Mesothelial cell of epicardium (in vitro differentiated cells): ENCODE measurements around the gene NOX3. TPM values are rescaled to one million over a fixed set of nuclear protein-coding genes. Genes with fewer than 3 reads are reported as not detected.

Experiments used
- DNase-seq, 2 experiments: peaks; one replicate each; pipeline ENCODE4 v3.0.0; 2021; ENCODE audit warnings: low spot score in 2 of 2; ENCODE audit not compliant: unreplicated experiment in 2 of 2
- H3K27ac Mint-ChIP-seq: 2 replicates; pipeline ENCODE4 v1.8.0; 2021; ENCODE audit warnings: mixed read lengths
- H3K27me3 Mint-ChIP-seq: 2 replicates; pipeline ENCODE4 v1.8.0; 2021; ENCODE audit warnings: low read depth, mixed read lengths
- H3K36me3 Mint-ChIP-seq: 2 replicates; pipeline ENCODE4 v1.8.0; 2021; ENCODE audit warnings: mixed read lengths
- H3K4me1 Mint-ChIP-seq: 2 replicates; pipeline ENCODE4 v1.8.0; 2021; ENCODE audit warnings: mixed read lengths
- H3K4me3 Mint-ChIP-seq: 2 replicates; pipeline ENCODE4 v1.8.0; 2021; ENCODE audit warnings: mild to moderate bottlenecking, moderate library complexity, mixed read lengths
- H3K9me3 Mint-ChIP-seq: 2 replicates; pipeline ENCODE4 v1.8.0; 2021; ENCODE audit warnings: mixed read lengths
- CTCF ChIP-seq: fragments of 200-600 bp; sonication (generic); IDR thresholded peaks from one replicate; pipeline ENCODE4 v1.5.0; 2021; ENCODE audit warnings: antibody characterized with exemption; ENCODE audit not compliant: unreplicated experiment
- total RNA-seq: library from RNA; stranded (reverse); gene quantifications from 3 replicates; pipeline ENCODE4 v1.2.1, GENCODE V29; 2021

NOX3 gene
- total RNA-seq, 1 donor from 2014 or later, result not detected

GRCh38 chr6:155418017-155418761 is 37.5 kb downstream of the NOX3 start:
- no peak overlapping the region for H3K4me3 Mint-ChIP-seq
- DNase-seq, result no peak
- H3K4me1 Mint-ChIP-seq, result peaks cover 6% of the 10 kb centered on the region
- H3K9me3 Mint-ChIP-seq, result no peaks in the 10 kb centered on the region
- H3K36me3 Mint-ChIP-seq, result no peaks in the 10 kb centered on the region
- TF ChIP-seq CTCF, result no peak
- no peaks in the 10 kb centered on the region for H3K27me3 Mint-ChIP-seq
- H3K27ac Mint-ChIP-seq, result no peak overlapping the region

DNA sequence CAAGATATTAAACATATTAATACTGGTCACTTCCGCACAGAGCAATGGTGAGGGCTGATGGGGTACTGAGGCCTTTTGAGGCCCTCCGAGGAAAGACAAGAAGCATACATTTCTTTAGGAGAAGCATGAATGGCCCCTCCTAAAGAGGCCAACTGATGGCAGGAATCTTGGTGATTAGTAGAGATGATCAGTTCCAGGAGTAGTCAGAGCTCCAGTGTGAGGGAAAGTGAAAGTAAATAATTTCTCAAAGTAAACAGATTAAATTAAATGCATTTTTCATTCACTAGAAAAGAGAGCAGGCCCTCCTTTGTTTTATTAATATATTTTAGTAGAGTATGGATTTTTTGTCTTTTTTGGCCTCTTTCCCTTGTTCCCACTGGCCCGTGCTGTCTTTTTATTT is 38.2 kb downstream of the NOX3 start:
- H3K4me3 Mint-ChIP-seq, result no peak overlapping the region
- no peaks in the 10 kb centered on the region for H3K27me3 Mint-ChIP-seq
- H3K36me3 Mint-ChIP-seq, result no peaks in the 10 kb centered on the region
- no peak overlapping the region for H3K27ac Mint-ChIP-seq
- peaks cover 6% of the 10 kb centered on the region for H3K4me1 Mint-ChIP-seq
- H3K9me3 Mint-ChIP-seq, result no peaks in the 10 kb centered on the region
- DNase-seq, result no peak
- no peak for TF ChIP-seq CTCF

GRCh38 chr6:155415953-155416352 is 39.7 kb downstream of the NOX3 start:
- Mint-ChIP-seq H3K4me1 (peaks cover 6% of the 10 kb centered on the region), H3K27ac (no peak overlapping the region), H3K4me3 (no peak overlapping the region), H3K9me3 (no peaks in the 10 kb centered on the region), H3K36me3 (no peaks in the 10 kb centered on the region), H3K27me3 (no peaks in the 10 kb centered on the region)
- DNase-seq, result no peak
- no peak for TF ChIP-seq CTCF

GRCh38 chr6:155414049-155414448 is 41.6 kb downstream of the NOX3 start:
- H3K27ac Mint-ChIP-seq, result no peak overlapping the region

DNA sequence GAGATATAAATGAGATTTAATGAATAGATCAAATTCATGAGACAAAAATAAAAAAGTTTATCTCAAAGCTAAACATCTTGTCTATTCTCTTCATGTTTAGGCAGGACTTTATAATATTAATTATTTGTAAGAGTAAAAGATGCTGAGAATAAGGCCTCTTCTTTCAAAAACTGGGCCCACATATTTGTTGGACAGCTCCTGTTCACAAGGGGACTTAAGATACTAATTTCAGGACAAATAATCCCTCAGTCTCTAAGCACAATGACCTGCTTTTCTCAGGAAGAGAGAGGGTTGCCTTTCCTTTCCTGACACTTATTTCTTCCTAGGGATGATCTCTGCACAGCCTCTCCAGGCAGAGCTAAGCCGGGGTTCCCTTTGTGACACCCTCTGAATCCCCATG is 43.3 kb downstream of the NOX3 start:
- no peaks in the 10 kb centered on the region for H3K27me3 Mint-ChIP-seq
- H3K27ac Mint-ChIP-seq, result no peak overlapping the region
- no peaks in the 10 kb centered on the region for H3K36me3 Mint-ChIP-seq
- no peaks in the 10 kb centered on the region for H3K4me1 Mint-ChIP-seq
- no peak for DNase-seq
- no peak overlapping the region for H3K4me3 Mint-ChIP-seq
- TF ChIP-seq CTCF, result no peak
- no peaks in the 10 kb centered on the region for H3K9me3 Mint-ChIP-seq

More at GRCh38 chr6:155414049-155414448, 41.6 kb downstream of the NOX3 start:
- H3K36me3 Mint-ChIP-seq, result no peaks in the 10 kb centered on the region
- H3K9me3 Mint-ChIP-seq, result no peaks in the 10 kb centered on the region
- no peak for TF ChIP-seq CTCF
- no peak overlapping the region for H3K4me3 Mint-ChIP-seq
- H3K4me1 Mint-ChIP-seq, result peaks cover 6% of the 10 kb centered on the region
- no peak for DNase-seq
- H3K27me3 Mint-ChIP-seq, result no peaks in the 10 kb centered on the region
